ENCODE data around the gene SPON1. TPM values are rescaled to one million over a fixed set of nuclear protein-coding genes. Genes with fewer than 3 reads are reported as not detected.

The SPON1 gene
- total and polyA plus RNA-seq, 2 of the 8 experiments (the other 6 are each of a cell fraction or from before 2014, with no cell fraction given): 1.5 to 5.4 TPM

DNA sequence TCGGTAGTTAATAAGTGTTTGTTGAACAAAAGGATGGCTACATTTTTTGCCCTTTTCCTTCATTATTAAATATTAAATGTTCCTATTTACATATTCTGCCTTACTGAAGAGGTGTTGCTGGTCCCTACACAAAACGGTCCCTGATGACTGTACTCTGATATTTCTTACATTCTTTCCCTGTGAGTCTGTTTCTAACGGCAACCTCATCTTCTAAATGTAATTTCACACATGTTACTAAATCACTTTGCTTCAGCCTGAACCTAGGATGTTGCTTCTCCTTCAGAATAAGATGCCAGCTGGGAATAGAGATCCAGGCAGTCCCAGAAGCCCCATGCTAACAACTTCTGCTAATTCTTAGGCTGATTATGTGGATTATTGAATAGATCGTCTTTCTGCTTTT is 50.3 kb downstream of the SPON1 start:
- Histone ChIP-seq H2BK20ac (ENCODE audit: low read length) (no peak overlapping the region), H3K27ac (ENCODE audit: low read depth, low read length) (no peak overlapping the region), H3K27me3 (replicated peaks in 1 of 4; ENCODE audit: control insufficient read depth in 3 of 4, extremely low read depth in 1 of 4, insufficient read depth in 3 of 4, low read length in 3 of 4) (no peaks in the 10 kb centered on the region), H3K4me3 (ENCODE audit: extremely low read depth in 1 of 4, insufficient read depth in 2 of 4, low read depth in 3 of 4, low read length in 4 of 4) (no peak overlapping the region), H2AFZ (ENCODE audit: low read length) (no peak overlapping the region), H4K8ac (ENCODE audit: extremely low read depth, insufficient read depth, low read length) (no peak overlapping the region), H4K91ac (replicated peaks; ENCODE audit: insufficient read length, low read length) (no peak overlapping the region), H2BK15ac (ENCODE audit: low read length) (no peak overlapping the region), H2BK12ac (ENCODE audit: low read depth, low read length) (no peak overlapping the region), H2BK120ac (replicated peaks; ENCODE audit: low read depth, low read length) (no peak overlapping the region), H3K79me2 (ENCODE audit: control insufficient read depth in 1 of 2, insufficient read depth in 2 of 2, low read length in 2 of 2) (no peaks in the 10 kb centered on the region), H3K14ac (ENCODE audit: insufficient read length) (no peak overlapping the region), H3K18ac (ENCODE audit: extremely low read depth, low read length) (no peak overlapping the region), H3K4me1 (replicated peaks in 1 of 4; ENCODE audit: control insufficient read depth in 3 of 4, insufficient read depth in 4 of 4, low read length in 3 of 4) (no peaks in the 10 kb centered on the region), H3K4me2 (ENCODE audit: insufficient read depth in 1 of 2, low read depth in 2 of 2, low read length in 2 of 2) (no peak overlapping the region), H3K79me1 (ENCODE audit: low read depth, low read length) (no peaks in the 10 kb centered on the region), H4K5ac (ENCODE audit: insufficient read length, low read depth, low read length) (no peak overlapping the region), H3K23me2 (ENCODE audit: low read depth, low read length) (no peaks in the 10 kb centered on the region), H3K23ac (ENCODE audit: insufficient read length) (no peak overlapping the region), H2BK5ac (ENCODE audit: low read depth, low read length) (no peak overlapping the region), H3K9ac (replicated peaks in 1 of 4; ENCODE audit: extremely low read depth in 1 of 4, low read depth in 3 of 4, low read length in 3 of 4) (no peak overlapping the region), H3K4ac (replicated peaks; ENCODE audit: insufficient read length, low read depth, low read length) (no peak overlapping the region), H2AK5ac (ENCODE audit: low read depth, low read length) (no peak overlapping the region), H3K56ac (replicated peaks; ENCODE audit: insufficient read length, low read depth, low read length) (no peak overlapping the region), H3K36me3 (ENCODE audit: control insufficient read depth in 2 of 4, insufficient read depth in 4 of 4, low read length in 3 of 4) (no peaks in the 10 kb centered on the region), H4K20me1 (replicated peaks in 1 of 2; ENCODE audit: control insufficient read depth in 1 of 2, insufficient read depth in 2 of 2, low read length in 2 of 2) (no peaks in the 10 kb centered on the region), H3K9me3 (ENCODE audit: insufficient read depth in 2 of 2, low read depth in 1 of 2, low read length in 1 of 2) (no peaks in the 10 kb centered on the region)
- no peak for TF ChIP-seq RBBP5 (IDR thresholded peaks at IDR 0.05; ENCODE audit: borderline replicate concordance, low read depth, low read length)
- TF ChIP-seq, protein P1, sequence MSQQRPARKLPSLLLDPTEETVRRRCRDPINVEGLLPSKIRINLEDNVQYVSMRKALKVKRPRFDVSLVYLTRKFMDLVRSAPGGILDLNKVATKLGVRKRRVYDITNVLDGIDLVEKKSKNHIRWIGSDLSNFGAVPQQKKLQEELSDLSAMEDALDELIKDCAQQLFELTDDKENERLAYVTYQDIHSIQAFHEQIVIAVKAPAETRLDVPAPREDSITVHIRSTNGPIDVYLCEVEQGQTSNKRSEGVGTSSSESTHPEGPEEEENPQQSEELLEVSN (IDR thresholded peaks at IDR 0.05): no peak
- TF ChIP-seq CHD1 (IDR thresholded peaks at IDR 0.05; ENCODE audit: low read depth, low read length): no peak
- TF ChIP-seq YY1 (IDR thresholded peaks at IDR 0.05; ENCODE audit: low read depth, low read length): no peak
- TF ChIP-seq SIRT6 (IDR thresholded peaks at IDR 0.05; ENCODE audit: low read length): no peak
- TF ChIP-seq RNF2 (IDR thresholded peaks at IDR 0.05; ENCODE audit: borderline replicate concordance, low read depth, low read length, missing control alignments, poor library complexity, severe bottlenecking): no peak
- no peak for TF ChIP-seq PHF8 (conservative IDR thresholded peaks at IDR 0.05; ENCODE audit: low read depth, low read length)
- no peak for TF ChIP-seq HDAC6 (IDR thresholded peaks at IDR 0.05; ENCODE audit: low read depth, low read length)
- no peak for TF ChIP-seq CHD2 (IDR thresholded peaks at IDR 0.05; ENCODE audit: low read length)
- TF ChIP-seq KDM5A (IDR thresholded peaks at IDR 0.05; ENCODE audit: low read length): no peak
- no peak for TF ChIP-seq POLR2AphosphoS5 (IDR thresholded peaks at IDR 0.05; ENCODE audit: low read depth, low read length)
- TF ChIP-seq JUND (IDR thresholded peaks at IDR 0.05; ENCODE audit: low read length): no peak
- no peak for TF ChIP-seq CREB1 (IDR thresholded peaks at IDR 0.05)
- FAIRE-seq: no peak
- POLR2A ChIA-PET (ENCODE audit: partially characterized antibody): no interaction called here
- 85% methylated on average over 4 of the region's 4 CpGs; no CpG with 5 or more reads in 1 of the 2 experiments for WGBS, 2 experiments (ENCODE audit: extremely low coverage in 1 of 2, insufficient coverage in 1 of 2, insufficient read length in 1 of 2, insufficient replicate concordance in 2 of 2, low coverage in 1 of 2, low lambda C conversion rate in 2 of 2, missing lambda C conversion rate in 1 of 2)
- no peak for DNase-seq (ENCODE audit: low read depth in 1 of 2, low spot score in 2 of 2)
- CTCF ChIA-PET (ENCODE audit: partially characterized antibody): no interaction called here
